ENCODE measurements around the gene GPR161. TPM values are rescaled to one million over a fixed set of nuclear protein-coding genes. Genes with fewer than 3 reads are reported as not detected.
"Not testable (repeated sequence)": the region's sequence is repeated elsewhere in the genome, so short reads cannot be mapped to it uniquely, and the experiment has no call there.

The GPR161 gene
- total RNA-seq, 1 donor from 2014 or later, result 11.9 TPM

GRCh38 chr1:168087696-168088095 is 49.0 kb downstream of the GPR161 start:
- DNase-seq (ENCODE audit: low read depth in 2 of 2), result no peak

- no peak for DNase-seq (ENCODE audit: low read depth in 2 of 2)
These were observed 50.3 kb downstream of the GPR161 start for GRCh38 chr1:168086438-168086837.

GRCh38 chr1:168085401-168085872 is 51.3 kb downstream of the GPR161 start:
- DNase-seq (ENCODE audit: low read depth in 2 of 2), result no peak

- DNase-seq (ENCODE audit: low read depth in 2 of 2), result peak; percentile 54 to 56
These were observed 52.1 kb downstream of the GPR161 start for GRCh38 chr1:168084396-168085231.

- no peak for DNase-seq (ENCODE audit: low read depth in 2 of 2)
These were observed 53.0 kb downstream of the GPR161 start for GRCh38 chr1:168083456-168084325.

GRCh38 chr1:168082008-168082876 is 54.5 kb downstream of the GPR161 start:
- peak; percentile 25 to 77 for DNase-seq (ENCODE audit: low read depth in 2 of 2)

- DNase-seq (ENCODE audit: low read depth in 2 of 2), result peak in 1 of 2 donors; percentile 65
These were observed 55.2 kb downstream of the GPR161 start for GRCh38 chr1:168081373-168082007.

- DNase-seq (ENCODE audit: low read depth in 2 of 2), result no peak
These were observed 57.0 kb downstream of the GPR161 start for GRCh38 chr1:168079761-168080160.

- no peak for DNase-seq (ENCODE audit: low read depth in 2 of 2)
These were observed 67.3 kb downstream of the GPR161 start for GRCh38 chr1:168069384-168069783.

GRCh38 chr1:168065506-168065905 is 71.2 kb downstream of the GPR161 start:
- DNase-seq (ENCODE audit: low read depth in 2 of 2), result no peak

- no peak for DNase-seq (ENCODE audit: low read depth in 2 of 2)
These were observed 72.5 kb downstream of the GPR161 start for GRCh38 chr1:168064216-168064615.

- DNase-seq (ENCODE audit: low read depth in 2 of 2), result no peak
These were observed 78.8 kb downstream of the GPR161 start for GRCh38 chr1:168057921-168058320.

- no peak for DNase-seq (ENCODE audit: low read depth in 2 of 2)
These were observed 79.4 kb downstream of the GPR161 start for GRCh38 chr1:168057355-168057754.

- DNase-seq (ENCODE audit: low read depth in 2 of 2), result not testable (repeated sequence)
These were observed 80.6 kb downstream of the GPR161 start for GRCh38 chr1:168056152-168056551.

- DNase-seq (ENCODE audit: low read depth in 2 of 2), result no peak
These were observed 82.6 kb downstream of the GPR161 start for GRCh38 chr1:168054117-168054516.

- no peak for DNase-seq (ENCODE audit: low read depth in 2 of 2)
These were observed 83.0 kb downstream of the GPR161 start for GRCh38 chr1:168053681-168054080.

- DNase-seq (ENCODE audit: low read depth in 2 of 2), result no peak
These were observed 85.8 kb downstream of the GPR161 start for GRCh38 chr1:168050880-168051279.

- no peak for DNase-seq (ENCODE audit: low read depth in 2 of 2)
These were observed 86.4 kb downstream of the GPR161 start for GRCh38 chr1:168050307-168050706.

- DNase-seq (ENCODE audit: low read depth in 2 of 2), result no peak
These were observed 91.4 kb downstream of the GPR161 start for GRCh38 chr1:168045311-168045710.

- no peak for DNase-seq (ENCODE audit: low read depth in 2 of 2)
These were observed 94.4 kb downstream of the GPR161 start for GRCh38 chr1:168042362-168042761.

GRCh38 chr1:168035345-168035744 is 101.4 kb downstream of the GPR161 start:
- no peak for DNase-seq (ENCODE audit: low read depth in 2 of 2)

Measured in dermis microvascular lymphatic vessel endothelial cell (primary cell).